Erythroblast (primary cell): Measurements from ENCODE around the gene SPEG.

ENCODE experiments used
- GATA1 ChIP-seq: IDR thresholded peaks from 2 replicates; pipeline ENCODE4 v1.6.1; 2011; ENCODE audit warnings: low read depth, mild to moderate bottlenecking, control low read depth, low read length, moderate library complexity
- POLR2A ChIP-seq: IDR thresholded peaks from 2 replicates; pipeline ENCODE4 v1.6.1; 2011; ENCODE audit warnings: mild to moderate bottlenecking, low read length

- TF ChIP-seq POLR2A (no peak), GATA1 (no peak)
Measured at GRCh38 chr2:219526320-219527075, 91.9 kb downstream of the SPEG start.
